K562 (cell line): ENCODE data around the gene MGAT1. TPM values are rescaled to one million over a fixed set of nuclear protein-coding genes. Genes with fewer than 3 reads are reported as not detected.

Experiments
- CBX1 ChIP-seq: sonication (generic); IDR thresholded peaks from 2 replicates; pipeline ENCODE4 v1.6.1; 2016; ENCODE audit warnings: antibody characterized with exemption, low read depth, mild to moderate bottlenecking
- KLF10 ChIP-seq: fragments of 250-450 bp; sonication (Bioruptor Pico); IDR thresholded peaks from 2 replicates; pipeline ENCODE4 v1.6.1; 2021; ENCODE audit warnings: matching md5 sums
- L3MBTL2 ChIP-seq: fragments of 450-650 bp; IDR thresholded peaks from 2 replicates; pipeline ENCODE4 v1.6.1; 2016; ENCODE audit warnings: mild to moderate bottlenecking, moderate library complexity
- TCF7L2 ChIP-seq: fragments of 150-350 bp; IDR thresholded peaks from 2 replicates; pipeline ENCODE4 v1.6.1; 2016; ENCODE audit warnings: low read depth, mild to moderate bottlenecking, low read length, moderate library complexity
- ZNF316 ChIP-seq: fragments of 450-650 bp; IDR thresholded peaks from 2 replicates; pipeline ENCODE4 v1.6.1; 2016
- polyA plus RNA-seq, 8 experiments: library from polyadenylated mRNA; depleted of rRNA in 4 of 8; stranded (reverse) in 5 of 8; unstranded in 3 of 8; fragments of >200 nt; fragmentation: Nextera tagmentation in 2 of 8; fragmentation: Illumina TruSeq in 1 of 8; extraction: Ambion mirVana in 2 of 8; extraction: Trizol in 1 of 8; gene quantifications; 2 replicates each; pipeline versions ENCODE4 v1.2.1 to v1.2.3, GENCODE V29; 2011 to 2014; ENCODE audit warnings: inconsistent platforms in 1 of 8, missing spikeins in 1 of 8
- total RNA-seq, 7 experiments: library from RNA; depleted of rRNA in 6 of 7; stranded (reverse); fragments of >200 nt in 6 of 7; fragmentation: Illumina TruSeq in 2 of 7; extraction: Trizol in 2 of 7; gene quantifications; 2 replicates each; pipeline versions ENCODE4 v1.2.1 to v1.2.3, GENCODE V29; 2011 to 2021; ENCODE audit warnings: low replicate concordance in 1 of 7
- TF ChIP-seq, protein P1 (sequence below): sonication (generic); formaldehyde crosslinking; IDR thresholded peaks from 2 replicates; pipeline ENCODE4 v1.8.0; 2022; ENCODE audit warnings: mild to moderate bottlenecking, missing genetic modification reagents
- TF ChIP-seq, protein P2 (sequence below): fragments of 250-450 bp; sonication (Bioruptor Pico); IDR thresholded peaks from 2 replicates; pipeline ENCODE4 v1.5.0; 2021
- TF ChIP-seq, protein P3 (sequence below): fragments of 450-650 bp; formaldehyde crosslinking; IDR thresholded peaks from 2 replicates; pipeline ENCODE4 v1.4.0; 2020; ENCODE audit warnings: mild to moderate bottlenecking, moderate library complexity

MGAT1 gene
- total and polyA plus RNA-seq, 9 of the 15 experiments (the other 6 are each of a cell fraction or from before 2014, with no cell fraction given), result 3.9 to 82.7 (median 44.5) TPM

DNA sequence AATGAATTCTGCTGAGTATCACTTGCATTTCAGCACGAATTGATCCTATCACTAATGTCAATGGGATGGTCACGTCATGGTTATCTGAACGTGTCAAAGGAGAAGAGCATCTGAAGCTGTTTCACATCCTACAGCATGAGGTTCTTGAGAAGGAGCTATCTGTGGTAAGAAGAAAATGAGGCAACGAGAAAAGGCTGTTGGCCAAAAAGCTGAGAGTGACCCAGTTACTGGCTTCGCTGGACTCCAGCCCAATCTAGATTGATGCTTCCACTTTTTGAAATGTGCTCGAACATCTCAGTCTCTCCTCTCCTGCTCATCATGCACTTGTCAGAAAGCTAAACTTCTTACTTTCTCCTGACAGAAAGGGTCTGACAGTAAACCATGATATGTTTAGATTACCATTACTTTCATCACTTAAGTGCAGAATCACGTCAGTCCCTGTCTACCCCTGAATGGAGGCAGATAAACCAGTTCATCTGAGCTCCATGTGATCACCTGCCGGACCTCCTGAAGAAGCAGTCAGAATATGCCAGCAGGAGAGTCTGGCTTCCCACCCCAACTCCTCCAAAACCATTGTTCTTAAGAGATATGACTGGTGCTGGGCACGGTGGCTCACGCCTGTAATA lies 22.5 kb downstream of the MGAT1 start (continued):
- TF ChIP-seq, protein P1, sequence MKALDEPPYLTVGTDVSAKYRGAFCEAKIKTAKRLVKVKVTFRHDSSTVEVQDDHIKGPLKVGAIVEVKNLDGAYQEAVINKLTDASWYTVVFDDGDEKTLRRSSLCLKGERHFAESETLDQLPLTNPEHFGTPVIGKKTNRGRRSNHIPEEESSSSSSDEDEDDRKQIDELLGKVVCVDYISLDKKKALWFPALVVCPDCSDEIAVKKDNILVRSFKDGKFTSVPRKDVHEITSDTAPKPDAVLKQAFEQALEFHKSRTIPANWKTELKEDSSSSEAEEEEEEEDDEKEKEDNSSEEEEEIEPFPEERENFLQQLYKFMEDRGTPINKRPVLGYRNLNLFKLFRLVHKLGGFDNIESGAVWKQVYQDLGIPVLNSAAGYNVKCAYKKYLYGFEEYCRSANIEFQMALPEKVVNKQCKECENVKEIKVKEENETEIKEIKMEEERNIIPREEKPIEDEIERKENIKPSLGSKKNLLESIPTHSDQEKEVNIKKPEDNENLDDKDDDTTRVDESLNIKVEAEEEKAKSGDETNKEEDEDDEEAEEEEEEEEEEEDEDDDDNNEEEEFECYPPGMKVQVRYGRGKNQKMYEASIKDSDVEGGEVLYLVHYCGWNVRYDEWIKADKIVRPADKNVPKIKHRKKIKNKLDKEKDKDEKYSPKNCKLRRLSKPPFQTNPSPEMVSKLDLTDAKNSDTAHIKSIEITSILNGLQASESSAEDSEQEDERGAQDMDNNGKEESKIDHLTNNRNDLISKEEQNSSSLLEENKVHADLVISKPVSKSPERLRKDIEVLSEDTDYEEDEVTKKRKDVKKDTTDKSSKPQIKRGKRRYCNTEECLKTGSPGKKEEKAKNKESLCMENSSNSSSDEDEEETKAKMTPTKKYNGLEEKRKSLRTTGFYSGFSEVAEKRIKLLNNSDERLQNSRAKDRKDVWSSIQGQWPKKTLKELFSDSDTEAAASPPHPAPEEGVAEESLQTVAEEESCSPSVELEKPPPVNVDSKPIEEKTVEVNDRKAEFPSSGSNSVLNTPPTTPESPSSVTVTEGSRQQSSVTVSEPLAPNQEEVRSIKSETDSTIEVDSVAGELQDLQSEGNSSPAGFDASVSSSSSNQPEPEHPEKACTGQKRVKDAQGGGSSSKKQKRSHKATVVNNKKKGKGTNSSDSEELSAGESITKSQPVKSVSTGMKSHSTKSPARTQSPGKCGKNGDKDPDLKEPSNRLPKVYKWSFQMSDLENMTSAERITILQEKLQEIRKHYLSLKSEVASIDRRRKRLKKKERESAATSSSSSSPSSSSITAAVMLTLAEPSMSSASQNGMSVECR (CRISPR knock-in tag), result no peak
- TF ChIP-seq, protein P2, sequence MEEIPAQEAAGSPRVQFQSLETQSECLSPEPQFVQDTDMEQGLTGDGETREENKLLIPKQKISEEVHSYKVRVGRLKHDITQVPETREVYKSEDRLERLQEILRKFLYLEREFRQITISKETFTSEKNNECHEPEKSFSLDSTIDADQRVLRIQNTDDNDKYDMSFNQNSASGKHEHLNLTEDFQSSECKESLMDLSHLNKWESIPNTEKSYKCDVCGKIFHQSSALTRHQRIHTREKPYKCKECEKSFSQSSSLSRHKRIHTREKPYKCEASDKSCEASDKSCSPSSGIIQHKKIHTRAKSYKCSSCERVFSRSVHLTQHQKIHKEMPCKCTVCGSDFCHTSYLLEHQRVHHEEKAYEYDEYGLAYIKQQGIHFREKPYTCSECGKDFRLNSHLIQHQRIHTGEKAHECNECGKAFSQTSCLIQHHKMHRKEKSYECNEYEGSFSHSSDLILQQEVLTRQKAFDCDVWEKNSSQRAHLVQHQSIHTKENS (CRISPR knock-in tag), result no peak
- TF ChIP-seq, protein P3, sequence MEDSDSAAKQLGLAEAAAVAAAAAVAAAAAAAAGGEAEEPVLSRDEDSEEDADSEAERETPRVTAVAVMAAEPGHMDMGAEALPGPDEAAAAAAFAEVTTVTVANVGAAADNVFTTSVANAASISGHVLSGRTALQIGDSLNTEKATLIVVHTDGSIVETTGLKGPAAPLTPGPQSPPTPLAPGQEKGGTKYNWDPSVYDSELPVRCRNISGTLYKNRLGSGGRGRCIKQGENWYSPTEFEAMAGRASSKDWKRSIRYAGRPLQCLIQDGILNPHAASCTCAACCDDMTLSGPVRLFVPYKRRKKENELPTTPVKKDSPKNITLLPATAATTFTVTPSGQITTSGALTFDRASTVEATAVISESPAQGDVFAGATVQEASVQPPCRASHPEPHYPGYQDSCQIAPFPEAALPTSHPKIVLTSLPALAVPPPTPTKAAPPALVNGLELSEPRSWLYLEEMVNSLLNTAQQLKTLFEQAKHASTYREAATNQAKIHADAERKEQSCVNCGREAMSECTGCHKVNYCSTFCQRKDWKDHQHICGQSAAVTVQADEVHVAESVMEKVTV (CRISPR knock-in tag), result no peak
- TF ChIP-seq L3MBTL2, result peak; percentile 63
- no peak for TF ChIP-seq TCF7L2
- TF ChIP-seq ZNF316, result 0 out of 2 replicates have a peak, but pooled peaks have one; percentile 51
- TF ChIP-seq CBX1, result no peak
- TF ChIP-seq KLF10 (CRISPR knock-in tag), result no peak
